ENCODE data around the gene LAPTM5. TPM values are rescaled to one million over a fixed set of nuclear protein-coding genes. Genes with fewer than 3 reads are reported as not detected.

LAPTM5 gene
- total and polyA plus RNA-seq, 2 of the 8 experiments (the other 6 are each of a cell fraction or from before 2014, with no cell fraction given) = 0.37 to 1.4 TPM

DNA sequence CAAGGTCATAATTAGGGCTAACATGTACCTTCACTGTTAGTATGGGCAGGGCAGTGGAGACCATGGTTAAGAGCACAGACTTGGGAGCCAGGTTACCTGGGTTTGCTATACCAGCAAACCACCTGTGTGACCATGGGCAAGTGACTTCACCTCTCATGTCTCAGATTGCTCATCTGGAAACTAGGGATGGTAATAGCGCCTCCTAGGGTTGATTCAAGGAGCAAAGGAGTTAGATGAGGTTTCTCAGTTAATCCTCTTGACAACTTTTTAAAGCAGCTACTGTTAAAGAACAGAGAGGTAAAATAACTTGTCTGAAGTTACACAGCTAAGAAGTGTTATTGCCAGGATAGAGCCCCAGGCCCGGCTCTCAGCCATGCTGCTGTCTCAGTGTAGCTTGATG is 33.4 kb downstream of the LAPTM5 start:
- Histone ChIP-seq H4K8ac (ENCODE audit: extremely low read depth, insufficient read depth, low read length) (no peak overlapping the region), H4K5ac (ENCODE audit: insufficient read length, low read depth, low read length) (no peak overlapping the region), H3K4ac (replicated peaks; ENCODE audit: insufficient read length, low read depth, low read length) (no peak overlapping the region), H3K9ac (replicated peaks in 1 of 4; ENCODE audit: extremely low read depth in 1 of 4, low read depth in 3 of 4, low read length in 3 of 4) (no peak overlapping the region), H4K20me1 (replicated peaks in 1 of 2; ENCODE audit: control insufficient read depth in 1 of 2, insufficient read depth in 2 of 2, low read length in 2 of 2) (no peaks in the 10 kb centered on the region), H3K23ac (ENCODE audit: insufficient read length) (no peak overlapping the region), H2AFZ (ENCODE audit: low read length) (no peak overlapping the region), H3K4me2 (ENCODE audit: insufficient read depth in 1 of 2, low read depth in 2 of 2, low read length in 2 of 2) (no peak overlapping the region), H2BK20ac (ENCODE audit: low read length) (no peak overlapping the region), H3K14ac (ENCODE audit: insufficient read length) (no peak overlapping the region), H3K4me1 (replicated peaks in 1 of 4; ENCODE audit: control insufficient read depth in 3 of 4, insufficient read depth in 4 of 4, low read length in 3 of 4) (peaks cover 0 to 9% (median 2%) of the 10 kb centered on the region in 4 experiments; a peak in 4 of 7 replicates), H3K79me1 (ENCODE audit: low read depth, low read length) (no peaks in the 10 kb centered on the region), H2BK120ac (replicated peaks; ENCODE audit: low read depth, low read length) (no peak overlapping the region), H3K36me3 (ENCODE audit: control insufficient read depth in 2 of 4, insufficient read depth in 4 of 4, low read length in 3 of 4) (no peaks in the 10 kb centered on the region), H2AK5ac (ENCODE audit: low read depth, low read length) (no peak overlapping the region), H3K27ac (ENCODE audit: low read depth, low read length) (no peak overlapping the region), H3K4me3 (ENCODE audit: extremely low read depth in 1 of 4, insufficient read depth in 2 of 4, low read depth in 3 of 4, low read length in 4 of 4) (no peak overlapping the region), H2BK15ac (ENCODE audit: low read length) (no peak overlapping the region), H3K9me3 (ENCODE audit: insufficient read depth in 2 of 2, low read depth in 1 of 2, low read length in 1 of 2) (no peaks in the 10 kb centered on the region), H4K91ac (replicated peaks; ENCODE audit: insufficient read length, low read length) (no peak overlapping the region), H3K27me3 (replicated peaks in 1 of 4; ENCODE audit: control insufficient read depth in 3 of 4, extremely low read depth in 1 of 4, insufficient read depth in 3 of 4, low read length in 3 of 4) (no peaks in the 10 kb centered on the region; a peak in 1 of 7 replicates), H2BK5ac (ENCODE audit: low read depth, low read length) (no peak overlapping the region), H2BK12ac (ENCODE audit: low read depth, low read length) (no peak overlapping the region), H3K18ac (ENCODE audit: extremely low read depth, low read length) (no peak overlapping the region), H3K56ac (replicated peaks; ENCODE audit: insufficient read length, low read depth, low read length) (no peak overlapping the region), H3K23me2 (ENCODE audit: low read depth, low read length) (no peaks in the 10 kb centered on the region; the same call in 1 of the 2 replicates), H3K79me2 (ENCODE audit: control insufficient read depth in 1 of 2, insufficient read depth in 2 of 2, low read length in 2 of 2) (no peaks in the 10 kb centered on the region)
- CTCF ChIA-PET (ENCODE audit: partially characterized antibody) = interaction anchor here (0.8 to 55.1 kb wide), 11 partner anchors 8 to 948 kb away, joined by 3 to 1640 read pairs (median 7); partner anchors contain the start of gene LAPTM5
- no peak for DNase-seq (ENCODE audit: low read depth in 1 of 2, low spot score in 2 of 2)
- POLR2A ChIA-PET (ENCODE audit: partially characterized antibody) = interaction anchor here (0.9 kb wide), 1 partner anchor 341 kb away, joined by 3 read pairs; no protein-coding TSS in a partner anchor
- 82% methylated on average over 2 of the region's 2 CpGs; no CpG with 5 or more reads in 1 of the 2 experiments for WGBS, 2 experiments (ENCODE audit: extremely low coverage in 1 of 2, insufficient coverage in 1 of 2, insufficient read length in 1 of 2, insufficient replicate concordance in 2 of 2, low coverage in 1 of 2, low lambda C conversion rate in 2 of 2, missing lambda C conversion rate in 1 of 2)
- FAIRE-seq = no peak
- TF ChIP-seq NANOG (IDR thresholded peaks at IDR 0.05; ENCODE audit: insufficient read depth, low read depth, low read length, poor library complexity, severe bottlenecking) = no peak
- TF ChIP-seq SUZ12 (IDR thresholded peaks at IDR 0.05; ENCODE audit: low read length) = no peak
- no peak for TF ChIP-seq RFX5 (IDR thresholded peaks at IDR 0.05; ENCODE audit: borderline replicate concordance, low read depth, low read length)
- peak in 1 of 2 experiments; percentile 3; a peak in 1 of 4 replicates for TF ChIP-seq RAD21 (IDR thresholded peaks at IDR 0.05 in 1 of 2, conservative IDR thresholded peaks at IDR 0.05 in 1 of 2; ENCODE audit: low read depth in 2 of 2, low read length in 2 of 2)
- TF ChIP-seq CBX5 (IDR thresholded peaks at IDR 0.05; ENCODE audit: low read depth, low read length) = no peak
- TF ChIP-seq USF2 (IDR thresholded peaks at IDR 0.05; ENCODE audit: low read length) = no peak
- TF ChIP-seq, protein P1, sequence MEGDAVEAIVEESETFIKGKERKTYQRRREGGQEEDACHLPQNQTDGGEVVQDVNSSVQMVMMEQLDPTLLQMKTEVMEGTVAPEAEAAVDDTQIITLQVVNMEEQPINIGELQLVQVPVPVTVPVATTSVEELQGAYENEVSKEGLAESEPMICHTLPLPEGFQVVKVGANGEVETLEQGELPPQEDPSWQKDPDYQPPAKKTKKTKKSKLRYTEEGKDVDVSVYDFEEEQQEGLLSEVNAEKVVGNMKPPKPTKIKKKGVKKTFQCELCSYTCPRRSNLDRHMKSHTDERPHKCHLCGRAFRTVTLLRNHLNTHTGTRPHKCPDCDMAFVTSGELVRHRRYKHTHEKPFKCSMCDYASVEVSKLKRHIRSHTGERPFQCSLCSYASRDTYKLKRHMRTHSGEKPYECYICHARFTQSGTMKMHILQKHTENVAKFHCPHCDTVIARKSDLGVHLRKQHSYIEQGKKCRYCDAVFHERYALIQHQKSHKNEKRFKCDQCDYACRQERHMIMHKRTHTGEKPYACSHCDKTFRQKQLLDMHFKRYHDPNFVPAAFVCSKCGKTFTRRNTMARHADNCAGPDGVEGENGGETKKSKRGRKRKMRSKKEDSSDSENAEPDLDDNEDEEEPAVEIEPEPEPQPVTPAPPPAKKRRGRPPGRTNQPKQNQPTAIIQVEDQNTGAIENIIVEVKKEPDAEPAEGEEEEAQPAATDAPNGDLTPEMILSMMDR (IDR thresholded peaks at IDR 0.05; ENCODE audit: control extremely low read depth in 1 of 3, insufficient read depth in 1 of 3, low read depth in 1 of 3, low read length in 3 of 3) = peak in 2 of 3 experiments; percentile 21 to 52; a peak in 1 of 4 replicates
- no peak for TF ChIP-seq TAF7 (optimal IDR thresholded peaks at IDR 0.05; ENCODE audit: borderline replicate concordance, low read depth, low read length)
- no peak for TF ChIP-seq TBP (IDR thresholded peaks at IDR 0.05; ENCODE audit: low read depth, low read length)
